ENCODE results near the gene ZNF488. TPM values are rescaled to one million over a fixed set of nuclear protein-coding genes. Genes with fewer than 3 reads are reported as not detected.
A peak's percentile ranks its signal among the peaks of the same experiment; 100 is the strongest.

ZNF488 gene
- total RNA-seq, 4 donors from 2014 or later, result 1.0 to 3.9 (median 2.3) TPM

- no peak for TF ChIP-seq EP300 (IDR thresholded peaks at IDR 0.05)
- TF ChIP-seq POLR2AphosphoS5 (IDR thresholded peaks at IDR 0.05), result no peak
- TF ChIP-seq, protein P1, sequence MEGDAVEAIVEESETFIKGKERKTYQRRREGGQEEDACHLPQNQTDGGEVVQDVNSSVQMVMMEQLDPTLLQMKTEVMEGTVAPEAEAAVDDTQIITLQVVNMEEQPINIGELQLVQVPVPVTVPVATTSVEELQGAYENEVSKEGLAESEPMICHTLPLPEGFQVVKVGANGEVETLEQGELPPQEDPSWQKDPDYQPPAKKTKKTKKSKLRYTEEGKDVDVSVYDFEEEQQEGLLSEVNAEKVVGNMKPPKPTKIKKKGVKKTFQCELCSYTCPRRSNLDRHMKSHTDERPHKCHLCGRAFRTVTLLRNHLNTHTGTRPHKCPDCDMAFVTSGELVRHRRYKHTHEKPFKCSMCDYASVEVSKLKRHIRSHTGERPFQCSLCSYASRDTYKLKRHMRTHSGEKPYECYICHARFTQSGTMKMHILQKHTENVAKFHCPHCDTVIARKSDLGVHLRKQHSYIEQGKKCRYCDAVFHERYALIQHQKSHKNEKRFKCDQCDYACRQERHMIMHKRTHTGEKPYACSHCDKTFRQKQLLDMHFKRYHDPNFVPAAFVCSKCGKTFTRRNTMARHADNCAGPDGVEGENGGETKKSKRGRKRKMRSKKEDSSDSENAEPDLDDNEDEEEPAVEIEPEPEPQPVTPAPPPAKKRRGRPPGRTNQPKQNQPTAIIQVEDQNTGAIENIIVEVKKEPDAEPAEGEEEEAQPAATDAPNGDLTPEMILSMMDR (IDR thresholded peaks at IDR 0.05), result no peak
- no peak for TF ChIP-seq POLR2A (IDR thresholded peaks at IDR 0.05)
- Histone ChIP-seq H3K27me3 (peaks cover 5% of the 10 kb centered on the region), H3K36me3 (no peaks in the 10 kb centered on the region), H3K9me3 (no peaks in the 10 kb centered on the region), H3K27ac (no peak overlapping the region), H3K4me3 (no peak overlapping the region), H3K4me1 (peaks cover 7% of the 10 kb centered on the region)
- DNase-seq (ENCODE audit: low spot score in 2 of 2), result peak in 1 of 2 donors; percentile 65
- WGBS, result 93% methylated on average over 8 of the region's 8 CpGs
These were observed 3.6 kb downstream of the ZNF488 start for GRCh38 chr10:47380341-47381102.

DNA sequence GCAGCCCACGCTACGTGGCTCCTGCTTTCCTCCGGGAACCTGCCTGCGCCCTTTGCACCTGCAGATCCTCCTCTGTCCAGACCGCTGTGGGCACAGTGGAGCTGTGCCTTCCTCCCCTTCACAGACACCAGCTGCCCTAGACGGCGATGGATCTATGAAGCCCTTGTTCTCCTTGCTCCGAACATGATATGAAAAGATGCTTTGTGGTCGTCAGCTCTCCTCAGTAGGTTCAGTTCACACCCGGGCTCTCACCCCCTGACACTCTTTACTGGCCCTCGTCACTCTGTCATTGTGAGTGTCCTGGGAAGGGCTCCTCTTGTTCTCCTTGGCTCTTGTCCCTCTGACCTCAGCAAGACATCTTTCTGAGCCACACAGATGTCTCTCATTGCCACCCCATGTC is 4.2 kb downstream of the ZNF488 start:
- Histone ChIP-seq H3K4me1 (peaks cover 7% of the 10 kb centered on the region), H3K27ac (no peak overlapping the region), H3K9me3 (no peaks in the 10 kb centered on the region), H3K4me3 (no peak overlapping the region), H3K27me3 (peaks cover 5% of the 10 kb centered on the region), H3K36me3 (no peaks in the 10 kb centered on the region)
- no peak for TF ChIP-seq EP300 (IDR thresholded peaks at IDR 0.05)
- TF ChIP-seq POLR2A (IDR thresholded peaks at IDR 0.05), result no peak
- TF ChIP-seq, protein P1 (IDR thresholded peaks at IDR 0.05), result no peak
- TF ChIP-seq POLR2AphosphoS5 (IDR thresholded peaks at IDR 0.05), result no peak
- peak in 1 of 2 donors; percentile 47 for DNase-seq (ENCODE audit: low spot score in 2 of 2)
- WGBS, result 87% methylated on average over 10 of the region's 11 CpGs

DNA sequence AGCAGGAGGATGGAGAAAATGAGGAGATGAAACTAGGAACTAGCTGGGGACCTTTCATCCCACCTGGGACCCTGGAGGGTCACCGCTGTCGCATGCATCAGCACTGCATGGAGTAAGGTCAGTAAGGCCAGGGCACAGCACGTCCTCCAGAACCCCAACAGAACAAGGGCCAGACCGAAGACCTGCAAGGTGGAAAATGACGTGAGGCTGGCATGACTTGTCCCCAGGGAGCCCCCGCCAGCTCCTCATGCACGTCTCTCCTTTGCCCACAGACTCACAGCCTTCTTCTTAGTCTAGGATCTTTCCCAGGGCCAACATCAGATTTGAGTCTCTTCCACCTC is 4.7 kb downstream of the ZNF488 start:
- H3K27ac ChIP-seq, result no peak overlapping the region
- H3K9me3 ChIP-seq, result no peaks in the 10 kb centered on the region
- H3K36me3 ChIP-seq, result no peaks in the 10 kb centered on the region
- no peak overlapping the region for H3K4me3 ChIP-seq
- peaks cover 7% of the 10 kb centered on the region for H3K4me1 ChIP-seq
- no peak for TF ChIP-seq EP300 (IDR thresholded peaks at IDR 0.05)
- no peak for TF ChIP-seq POLR2AphosphoS5 (IDR thresholded peaks at IDR 0.05)
- TF ChIP-seq, protein P1 (IDR thresholded peaks at IDR 0.05), result no peak
- TF ChIP-seq POLR2A (IDR thresholded peaks at IDR 0.05), result no peak
- 85% methylated on average over 7 of the region's 7 CpGs for WGBS
- no peak for DNase-seq (ENCODE audit: low spot score in 2 of 2)
- peaks cover 5% of the 10 kb centered on the region for H3K27me3 ChIP-seq

GRCh38 chr10:47378606-47379444 is 5.3 kb downstream of the ZNF488 start:
- no peaks in the 10 kb centered on the region for H3K9me3 ChIP-seq
- H3K4me1 ChIP-seq, result peaks cover 4% of the 10 kb centered on the region
- 82% methylated on average over 15 of the region's 15 CpGs for WGBS
- DNase-seq (ENCODE audit: low spot score in 2 of 2), result no peak
- peaks cover 5% of the 10 kb centered on the region for H3K27me3 ChIP-seq
- H3K36me3 ChIP-seq, result no peaks in the 10 kb centered on the region
- no peak overlapping the region for H3K4me3 ChIP-seq
- H3K27ac ChIP-seq, result no peak overlapping the region
- no peak for TF ChIP-seq EP300 (IDR thresholded peaks at IDR 0.05)
- TF ChIP-seq, protein P1 (IDR thresholded peaks at IDR 0.05), result no peak
- no peak for TF ChIP-seq POLR2A (IDR thresholded peaks at IDR 0.05)
- TF ChIP-seq POLR2AphosphoS5 (IDR thresholded peaks at IDR 0.05), result no peak

GRCh38 chr10:47378183-47378510 is 5.9 kb downstream of the ZNF488 start:
- Histone ChIP-seq H3K27ac (no peak overlapping the region), H3K27me3 (peaks cover 5% of the 10 kb centered on the region), H3K9me3 (no peaks in the 10 kb centered on the region), H3K36me3 (no peaks in the 10 kb centered on the region), H3K4me1 (no peaks in the 10 kb centered on the region), H3K4me3 (no peak overlapping the region)
- no peak for TF ChIP-seq POLR2AphosphoS5 (IDR thresholded peaks at IDR 0.05)
- TF ChIP-seq POLR2A (IDR thresholded peaks at IDR 0.05), result no peak
- TF ChIP-seq, protein P1 (IDR thresholded peaks at IDR 0.05), result no peak
- TF ChIP-seq EP300 (IDR thresholded peaks at IDR 0.05), result no peak
- WGBS, result 88% methylated on average over 4 of the region's 4 CpGs
- DNase-seq (ENCODE audit: low spot score in 2 of 2), result no peak

All from suprapubic skin (tissue), 4 donors.